Trophoblast cell (in vitro differentiated cells and primary cell): Measurements from ENCODE around the gene GUCY2F.
A peak's percentile ranks its signal among the peaks of the same experiment; 100 is the strongest.

ENCODE experiments used
- DNase-seq, 2 donors: peaks; one replicate each; pipeline ENCODE4 v3.0.0-alpha.2; 2016
- H2AFZ ChIP-seq: 2 replicates; pipeline ENCODE4 v1.6.1; 2013; ENCODE audit warnings: low read length, moderate library complexity, mild to moderate bottlenecking; ENCODE audit not compliant: insufficient read depth, poor library complexity
- H2AK5ac ChIP-seq: 2 replicates; pipeline ENCODE4 v1.6.1; 2013; ENCODE audit warnings: mild to moderate bottlenecking, low read length
- H2BK120ac ChIP-seq: 2 replicates; pipeline ENCODE4 v1.6.1; 2013; ENCODE audit warnings: low read length, mild to moderate bottlenecking, moderate library complexity; ENCODE audit not compliant: insufficient read depth, poor library complexity
- H2BK12ac ChIP-seq: 2 replicates; pipeline ENCODE4 v1.6.1; 2013; ENCODE audit warnings: mild to moderate bottlenecking, low read length, moderate library complexity
- H2BK5ac ChIP-seq: 2 replicates; pipeline ENCODE4 v1.6.1; 2013; ENCODE audit warnings: low read length, low read depth, moderate library complexity, mild to moderate bottlenecking; ENCODE audit not compliant: poor library complexity
- H3K14ac ChIP-seq: 2 replicates; pipeline ENCODE4 v1.6.1; 2013; ENCODE audit warnings: mild to moderate bottlenecking, low read length
- H3K18ac ChIP-seq: 2 replicates; pipeline ENCODE4 v1.6.1; 2013; ENCODE audit warnings: mild to moderate bottlenecking, low read length
- H3K23ac ChIP-seq: 2 replicates; pipeline ENCODE4 v1.6.1; 2013; ENCODE audit warnings: low read length
- H3K27ac ChIP-seq: 2 replicates; pipeline ENCODE4 v1.5.1; 2013; ENCODE audit warnings: low read depth, mild to moderate bottlenecking, inconsistent platforms, low read length, moderate library complexity
- H3K27me3 ChIP-seq: 2 replicates; pipeline ENCODE4 v1.6.1; 2013; ENCODE audit warnings: inconsistent platforms, mild to moderate bottlenecking, low read length, moderate library complexity; ENCODE audit not compliant: insufficient read depth
- H3K36me3 ChIP-seq, 2 experiments: 1 replicate in 1 of 2; 2 replicates in 1 of 2; pipeline ENCODE4 v1.6.1; 2013; ENCODE audit warnings: low read length in 2 of 2, mild to moderate bottlenecking in 2 of 2, moderate library complexity in 1 of 2; ENCODE audit not compliant: insufficient read depth in 2 of 2, control insufficient read depth in 1 of 2
- H3K4ac ChIP-seq: 2 replicates; pipeline ENCODE4 v1.6.1; 2013; ENCODE audit warnings: low read depth, mild to moderate bottlenecking, low read length, moderate library complexity
- H3K4me1 ChIP-seq, 2 experiments: 1 replicate in 1 of 2; 2 replicates in 1 of 2; pipeline ENCODE4 v1.6.1; 2013; ENCODE audit warnings: low read length in 2 of 2, mild to moderate bottlenecking in 2 of 2, moderate library complexity in 1 of 2; ENCODE audit not compliant: insufficient read depth in 2 of 2, control insufficient read depth in 1 of 2
- H3K4me2 ChIP-seq: 2 replicates; pipeline ENCODE4 v1.6.1; 2013; ENCODE audit warnings: inconsistent platforms, mild to moderate bottlenecking, low read length, moderate library complexity
- H3K4me3 ChIP-seq: 2 replicates; pipeline ENCODE4 v1.5.1; 2013; ENCODE audit warnings: mild to moderate bottlenecking, low read depth, low read length, inconsistent platforms
- H3K79me1 ChIP-seq: one replicate; pipeline ENCODE4 v1.6.1; 2013; ENCODE audit warnings: low read length
- H3K79me2 ChIP-seq: 2 replicates; pipeline ENCODE4 v1.6.1; 2013; ENCODE audit warnings: low read length, mild to moderate bottlenecking; ENCODE audit not compliant: control insufficient read depth, insufficient read depth, poor library complexity
- H3K9ac ChIP-seq: 2 replicates; pipeline ENCODE4 v1.6.1; 2013; ENCODE audit warnings: mild to moderate bottlenecking, low read length
- H3K9me3 ChIP-seq: 2 replicates; pipeline ENCODE4 v1.6.1; 2013; ENCODE audit warnings: low read depth, mild to moderate bottlenecking, control low read depth, inconsistent platforms, low read length; ENCODE audit not compliant: insufficient read depth
- H4K12ac ChIP-seq: 2 replicates; pipeline ENCODE4 v1.6.1; 2013; ENCODE audit warnings: low read depth, mild to moderate bottlenecking, low read length, moderate library complexity
- H4K8ac ChIP-seq: 2 replicates; pipeline ENCODE4 v1.6.1; 2013; ENCODE audit warnings: low read depth, mild to moderate bottlenecking, low read length, moderate library complexity
- H4K91ac ChIP-seq: one replicate; pipeline ENCODE4 v1.6.1; 2013; ENCODE audit warnings: low read depth, mild to moderate bottlenecking, low read length, moderate library complexity
- WGBS: extraction: QIAGEN DNeasy Blood & Tissue Kit; methylation state at CpG from one replicate; pipeline ENCODE4 v1.1.7; 2013; ENCODE audit warnings: missing lambda C conversion rate; ENCODE audit not compliant: insufficient read length, insufficient coverage; ENCODE audit errors: extremely low coverage; 5-methylcytosine and 5-hydroxymethylcytosine counted together

The GUCY2F gene

GRCh38 chrX:109374262-109374960 lies 107.5 kb downstream of the GUCY2F start:
- H3K79me1 ChIP-seq = peaks cover 4% of the 10 kb centered on the region
- no peaks in the 10 kb centered on the region for H3K9me3 ChIP-seq
- H3K18ac ChIP-seq = no peak overlapping the region
- H4K91ac ChIP-seq = peak overlapping the region; percentile 2
- H2BK120ac ChIP-seq = peak overlapping the region; percentile 49
- H3K27me3 ChIP-seq = no peaks in the 10 kb centered on the region
- H3K4me2 ChIP-seq = no peak overlapping the region
- WGBS = no CpG with 5 or more reads among the region's 1 CpG
- no peaks in the 10 kb centered on the region for H3K79me2 ChIP-seq
- no peaks in the 10 kb centered on the region for H3K36me3 ChIP-seq
- peak overlapping the region; percentile 47 for H2BK5ac ChIP-seq
- H3K4ac ChIP-seq = no peak overlapping the region
- H3K4me1 ChIP-seq = peaks cover 5% of the 10 kb centered on the region in 2 experiments
- no peak overlapping the region for H4K12ac ChIP-seq
- no peak overlapping the region for H3K23ac ChIP-seq
- H2AK5ac ChIP-seq = no peak overlapping the region
- peak overlapping the region; percentile 72 for H3K27ac ChIP-seq
- DNase-seq = peak; percentile 31 to 41
- H3K9ac ChIP-seq = no peak overlapping the region
- no peak overlapping the region for H4K8ac ChIP-seq
- no peak overlapping the region for H3K4me3 ChIP-seq
- H3K14ac ChIP-seq = no peak overlapping the region
- no peak overlapping the region for H2AFZ ChIP-seq
- H2BK12ac ChIP-seq = peak overlapping the region; percentile 70

GRCh38 chrX:109373468-109373867 lies 108.4 kb downstream of the GUCY2F start:
- H2BK120ac ChIP-seq = no peak overlapping the region
- H2AFZ ChIP-seq = no peak overlapping the region
- H4K8ac ChIP-seq = no peak overlapping the region
- H2BK12ac ChIP-seq = peak overlapping the region; percentile 71
- H3K23ac ChIP-seq = no peak overlapping the region
- no peaks in the 10 kb centered on the region for H3K27me3 ChIP-seq
- no peak overlapping the region for H3K4me2 ChIP-seq
- no peaks in the 10 kb centered on the region for H3K79me2 ChIP-seq
- peaks cover 4% of the 10 kb centered on the region for H3K79me1 ChIP-seq
- H3K4me1 ChIP-seq = peaks cover 5% of the 10 kb centered on the region in 2 experiments
- no peak overlapping the region for H2BK5ac ChIP-seq
- no peak for DNase-seq
- H3K14ac ChIP-seq = no peak overlapping the region
- no CpG with 5 or more reads among the region's 2 CpGs for WGBS
- H3K36me3 ChIP-seq = no peaks in the 10 kb centered on the region
- no peak overlapping the region for H3K9ac ChIP-seq
- no peak overlapping the region for H4K12ac ChIP-seq
- H3K9me3 ChIP-seq = no peaks in the 10 kb centered on the region
- no peak overlapping the region for H3K18ac ChIP-seq
- H2AK5ac ChIP-seq = peak overlapping the region; percentile 74
- no peak overlapping the region for H3K4me3 ChIP-seq
- H3K4ac ChIP-seq = no peak overlapping the region
- H4K91ac ChIP-seq = peak overlapping the region; percentile 62
- no peak overlapping the region for H3K27ac ChIP-seq

GRCh38 chrX:109372716-109373115 lies 109.2 kb downstream of the GUCY2F start:
- H2BK120ac ChIP-seq = no peak overlapping the region
- H3K79me1 ChIP-seq = peaks cover 4% of the 10 kb centered on the region
- H3K9ac ChIP-seq = no peak overlapping the region
- H3K14ac ChIP-seq = no peak overlapping the region
- H3K27ac ChIP-seq = no peak overlapping the region
- no peak overlapping the region for H3K4me2 ChIP-seq
- peaks cover 5% of the 10 kb centered on the region in 2 experiments for H3K4me1 ChIP-seq
- no peak overlapping the region for H4K12ac ChIP-seq
- H3K79me2 ChIP-seq = no peaks in the 10 kb centered on the region
- H4K8ac ChIP-seq = no peak overlapping the region
- DNase-seq = peak in 1 of 2 donors; percentile 29
- WGBS = no CpG with 5 or more reads among the region's 2 CpGs
- H3K27me3 ChIP-seq = no peaks in the 10 kb centered on the region
- H2BK12ac ChIP-seq = no peak overlapping the region
- no peak overlapping the region for H2AFZ ChIP-seq
- no peak overlapping the region for H3K4me3 ChIP-seq
- H4K91ac ChIP-seq = no peak overlapping the region
- no peak overlapping the region for H3K18ac ChIP-seq
- no peak overlapping the region for H3K4ac ChIP-seq
- no peak overlapping the region for H2AK5ac ChIP-seq
- H3K9me3 ChIP-seq = no peaks in the 10 kb centered on the region
- H3K36me3 ChIP-seq = no peaks in the 10 kb centered on the region
- no peak overlapping the region for H3K23ac ChIP-seq
- H2BK5ac ChIP-seq = no peak overlapping the region

- H3K4ac ChIP-seq = no peak overlapping the region
- no peak overlapping the region for H3K4me3 ChIP-seq
- no peaks in the 10 kb centered on the region for H3K27me3 ChIP-seq
- no peak overlapping the region for H3K27ac ChIP-seq
- H4K12ac ChIP-seq = no peak overlapping the region
- no peak overlapping the region for H2BK12ac ChIP-seq
- no peak overlapping the region for H3K18ac ChIP-seq
- peak in 1 of 2 donors; percentile 47 for DNase-seq
- H3K23ac ChIP-seq = no peak overlapping the region
- H3K9me3 ChIP-seq = no peaks in the 10 kb centered on the region
- no peak overlapping the region for H2BK120ac ChIP-seq
- no peak overlapping the region for H4K91ac ChIP-seq
- no peak overlapping the region for H3K4me2 ChIP-seq
- no peak overlapping the region for H2AFZ ChIP-seq
- no peaks in the 10 kb centered on the region for H3K79me2 ChIP-seq
- no peak overlapping the region for H2AK5ac ChIP-seq
- H3K9ac ChIP-seq = no peak overlapping the region
- H3K36me3 ChIP-seq = no peaks in the 10 kb centered on the region
- H3K4me1 ChIP-seq = peaks cover 5% of the 10 kb centered on the region in 2 experiments
- WGBS = no CpG with 5 or more reads among the region's 1 CpG
- H3K14ac ChIP-seq = no peak overlapping the region
- H3K79me1 ChIP-seq = peaks cover 4% of the 10 kb centered on the region
- H2BK5ac ChIP-seq = no peak overlapping the region
- no peak overlapping the region for H4K8ac ChIP-seq
Observed at GRCh38 chrX:109372291-109372690, 109.6 kb downstream of the GUCY2F start.
